GM21723 (cell line): ENCODE measurements around the gene TP63.
A peak's percentile ranks its signal among the peaks of the same experiment; 100 is the strongest.
"Not testable (repeated sequence)": the region's sequence is repeated elsewhere in the genome, so short reads cannot be mapped to it uniquely, and the experiment has no call there.

Experiments
- ATAC-seq: cut with Tn5 transposase; IDR thresholded peaks from one replicate; pipeline ENCODE4 v1.9.1; 2021; ENCODE audit warnings: mild to moderate bottlenecking, moderate library complexity; ENCODE audit not compliant: unreplicated experiment

Gene TP63

GRCh38 chr3:189625071-189625470 is 6.1 kb upstream of the TP63 start:
- ATAC-seq: no peak

- no peak for ATAC-seq
Observed at GRCh38 chr3:189625572-189625971, 5.6 kb upstream of the TP63 start.

DNA sequence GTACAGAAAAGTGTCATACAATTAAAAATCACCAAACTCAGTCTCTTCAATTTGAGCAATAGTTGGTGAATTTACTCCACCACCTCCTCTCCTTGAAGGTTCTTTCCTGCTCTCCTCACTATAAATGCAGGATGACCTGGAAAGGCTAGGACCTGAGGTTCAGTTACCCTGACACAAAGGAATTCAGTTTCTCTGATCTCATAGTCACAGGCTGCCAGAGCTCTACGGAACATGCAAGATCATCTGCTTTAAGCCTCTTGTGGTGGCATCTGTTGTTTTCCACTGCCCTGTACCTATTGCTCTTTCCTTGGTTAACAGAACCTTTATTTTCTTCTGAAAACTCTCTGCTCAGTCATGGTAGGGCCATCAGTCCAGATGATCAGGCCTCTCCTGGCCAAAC is 4.9 kb upstream of the TP63 start:
- ATAC-seq: no peak

DNA sequence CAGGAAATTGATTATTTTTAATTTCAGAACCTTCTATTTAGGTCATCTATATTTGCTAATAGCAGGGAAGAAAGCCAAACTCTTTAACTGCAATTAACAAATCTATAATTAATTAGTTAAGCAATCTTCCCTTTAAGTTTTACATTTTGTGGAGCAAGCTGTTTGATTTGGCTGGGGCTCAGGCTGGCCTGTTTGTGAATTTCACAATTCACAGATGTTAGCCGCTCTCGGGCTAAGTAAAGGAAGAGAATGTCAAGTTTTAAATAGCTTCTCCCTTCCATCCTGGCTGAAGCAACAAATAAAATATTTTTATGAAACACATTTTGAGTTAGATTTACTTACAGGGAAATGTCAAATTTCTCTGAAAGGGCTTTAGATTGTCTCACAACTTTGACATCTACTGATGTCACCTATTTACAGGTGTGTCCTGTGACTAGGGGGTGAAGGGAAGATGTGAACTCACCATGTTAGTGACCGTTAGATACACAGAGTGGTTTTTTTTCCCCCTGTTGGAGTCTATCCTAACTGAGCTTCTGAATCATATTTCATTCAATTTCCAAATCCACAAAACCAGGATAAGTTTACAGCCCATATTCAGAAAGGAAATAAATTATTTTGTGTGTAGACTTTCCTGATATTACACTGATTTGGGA is 1.3 kb upstream of the TP63 start:
- peak; percentile 9 for ATAC-seq

- peak; percentile 73 for ATAC-seq
Observed at GRCh38 chr3:189630767-189631372, 319 bp upstream of the TP63 start.

DNA sequence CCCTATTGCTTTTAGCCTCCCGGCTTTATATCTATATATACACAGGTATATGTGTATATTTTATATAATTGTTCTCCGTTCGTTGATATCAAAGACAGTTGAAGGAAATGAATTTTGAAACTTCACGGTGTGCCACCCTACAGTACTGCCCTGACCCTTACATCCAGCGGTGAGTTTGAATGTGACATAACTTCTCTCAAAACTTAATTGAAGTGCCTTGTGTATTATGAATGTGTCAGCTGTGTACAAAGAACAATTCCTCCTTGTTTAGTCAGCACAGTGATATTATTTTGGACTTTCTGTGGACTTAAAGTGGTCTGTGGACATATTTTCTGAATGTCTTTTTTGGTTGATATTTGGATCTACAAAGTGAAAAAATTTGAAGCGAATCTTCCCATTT is 220 bp downstream of the TP63 start:
- no peak for ATAC-seq

GRCh38 chr3:189632242-189632641 is 1.1 kb downstream of the TP63 start:
- peak; percentile 56 for ATAC-seq

DNA sequence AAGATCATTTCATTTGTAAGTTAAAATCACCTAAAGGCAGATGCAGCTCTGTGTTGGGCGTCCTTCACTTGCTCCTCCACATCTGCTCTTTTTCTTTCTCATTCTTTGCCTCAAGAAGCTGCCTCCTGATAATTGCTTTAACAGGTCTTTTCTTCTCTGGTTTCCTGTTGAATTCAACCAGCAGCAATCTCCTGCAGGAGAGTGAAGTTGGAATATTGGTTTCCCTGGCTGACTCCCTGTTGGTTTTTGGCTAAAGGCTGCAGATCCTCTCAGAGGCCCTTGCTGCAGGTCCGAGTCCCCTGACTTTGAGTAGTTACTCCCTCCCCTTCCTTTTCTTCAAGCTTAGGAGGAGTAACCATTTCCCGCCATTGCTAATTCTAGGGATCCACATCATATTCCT is 4.2 kb downstream of the TP63 start:
- no peak for ATAC-seq

DNA sequence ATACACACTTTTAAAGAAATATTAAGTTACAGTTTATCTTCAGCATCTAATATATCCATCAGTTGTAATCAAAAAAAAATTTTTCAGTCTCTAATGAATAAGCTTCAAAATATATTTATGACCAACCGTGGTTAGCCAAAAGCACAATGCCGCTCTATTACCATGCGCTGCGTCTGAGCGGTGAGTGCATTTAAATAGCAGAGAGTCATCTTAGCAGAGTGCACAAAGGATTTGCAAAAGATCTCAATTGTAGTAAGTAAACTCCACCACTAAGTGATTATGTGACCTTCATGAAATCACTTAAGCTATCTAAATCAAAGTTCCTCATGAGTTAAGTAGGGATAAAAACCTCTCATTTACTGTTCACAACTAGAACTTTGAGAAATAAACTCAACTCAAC is 4.9 kb downstream of the TP63 start:
- no peak for ATAC-seq

DNA sequence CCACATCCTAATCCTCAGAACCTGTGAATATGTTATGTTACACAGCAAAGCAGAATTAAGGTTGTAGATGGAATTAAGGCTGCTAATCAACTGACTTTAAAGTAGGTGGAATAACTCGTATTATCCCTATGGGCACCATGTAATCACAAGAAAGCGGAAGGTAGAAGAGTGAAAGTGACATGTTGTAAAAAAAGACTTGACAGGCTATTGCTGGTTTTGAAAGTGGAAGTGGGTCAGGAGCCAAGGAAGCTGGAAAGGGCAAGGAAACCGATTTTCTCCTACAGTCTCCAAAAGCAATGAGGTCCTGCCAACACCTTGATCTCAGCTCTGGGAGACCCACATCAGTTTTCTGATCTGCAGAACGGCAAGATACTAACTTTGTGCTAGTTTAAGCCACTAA is 6.6 kb downstream of the TP63 start:
- no peak for ATAC-seq

DNA sequence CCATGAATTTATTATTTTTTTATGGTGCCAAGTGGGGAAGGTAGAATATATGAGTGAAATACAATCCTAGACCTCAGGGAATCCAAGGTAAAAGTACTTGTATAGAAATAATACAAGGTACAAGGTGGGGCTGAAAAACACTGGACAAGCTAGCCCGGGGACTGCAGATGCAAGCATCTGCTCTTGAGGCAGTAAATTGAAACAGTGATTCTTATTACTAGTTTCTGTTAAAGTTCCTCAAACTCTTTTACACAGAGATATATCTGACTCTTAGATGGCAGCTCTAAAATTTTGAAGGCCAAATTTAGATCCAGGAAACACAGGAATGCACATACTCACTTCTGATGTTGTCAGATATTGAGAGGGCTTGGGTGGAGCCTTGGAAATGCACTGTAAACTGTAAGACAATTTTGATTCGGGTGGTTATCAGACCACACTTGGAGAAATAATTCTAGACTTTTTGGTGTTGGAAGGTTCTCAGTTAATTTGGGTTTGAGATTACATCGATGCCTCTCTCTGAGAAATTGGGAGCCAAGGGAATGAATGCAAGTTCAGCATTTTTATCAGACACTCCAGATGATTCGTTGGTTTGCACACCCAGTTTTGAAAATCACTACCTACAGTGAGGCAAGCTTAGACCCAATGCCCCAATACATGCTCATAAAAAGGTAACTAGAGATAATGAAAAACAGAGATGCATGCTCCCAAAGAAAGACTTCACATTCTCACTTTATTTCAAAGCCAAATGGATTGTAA is 7.3 kb downstream of the TP63 start:
- peak; percentile 88 for ATAC-seq

- ATAC-seq: no peak
Observed at GRCh38 chr3:189641776-189642175, 10.6 kb downstream of the TP63 start.

- no peak for ATAC-seq
Observed at GRCh38 chr3:189646853-189647542, 15.8 kb downstream of the TP63 start.

DNA sequence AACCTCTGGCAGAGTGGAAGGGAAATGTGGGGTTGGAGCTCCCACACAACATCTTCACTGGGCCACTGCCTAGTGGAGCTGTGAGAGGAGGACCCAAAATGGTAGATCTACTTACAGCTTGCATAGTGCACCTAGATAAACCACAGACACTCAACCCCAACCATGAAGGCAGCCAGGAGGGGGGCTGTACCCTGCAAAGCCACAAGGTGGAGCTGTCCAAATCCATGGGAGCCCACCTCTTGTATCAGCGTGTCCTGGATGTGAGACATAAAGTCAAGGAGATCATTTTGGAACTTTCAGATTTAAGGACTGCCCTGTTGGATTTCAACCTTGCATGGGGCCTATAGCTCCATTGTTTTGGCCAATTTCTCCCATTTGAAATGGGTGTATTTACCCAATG is 20.9 kb downstream of the TP63 start:
- ATAC-seq: no peak

DNA sequence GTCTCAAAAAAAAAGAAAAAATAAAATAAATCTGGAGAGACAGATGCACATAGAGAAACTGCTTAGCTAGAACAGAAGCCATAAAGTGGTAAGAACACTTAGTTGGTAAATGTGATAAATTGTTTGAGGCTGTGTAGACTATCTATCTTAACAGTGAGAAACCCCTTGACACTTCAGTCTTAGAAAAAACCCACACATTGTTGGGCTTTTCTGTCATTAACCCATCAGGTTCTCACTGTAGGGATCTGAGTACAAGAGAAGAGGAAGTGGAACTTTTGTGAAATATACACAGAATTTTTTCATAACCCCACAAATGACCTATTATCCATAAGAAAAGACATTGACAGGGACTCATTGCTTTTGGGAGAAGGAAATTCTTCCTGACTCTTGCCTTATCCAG is 24.4 kb downstream of the TP63 start:
- peak; percentile 66 for ATAC-seq

GRCh38 chr3:189659571-189659970 is 28.4 kb downstream of the TP63 start:
- no peak for ATAC-seq

- no peak for ATAC-seq
Observed at GRCh38 chr3:189664311-189664710, 33.1 kb downstream of the TP63 start.

GRCh38 chr3:189672346-189672745 is 41.2 kb downstream of the TP63 start:
- not testable (repeated sequence) for ATAC-seq

GRCh38 chr3:189673535-189673934 is 42.3 kb downstream of the TP63 start:
- peak; percentile 86 for ATAC-seq

DNA sequence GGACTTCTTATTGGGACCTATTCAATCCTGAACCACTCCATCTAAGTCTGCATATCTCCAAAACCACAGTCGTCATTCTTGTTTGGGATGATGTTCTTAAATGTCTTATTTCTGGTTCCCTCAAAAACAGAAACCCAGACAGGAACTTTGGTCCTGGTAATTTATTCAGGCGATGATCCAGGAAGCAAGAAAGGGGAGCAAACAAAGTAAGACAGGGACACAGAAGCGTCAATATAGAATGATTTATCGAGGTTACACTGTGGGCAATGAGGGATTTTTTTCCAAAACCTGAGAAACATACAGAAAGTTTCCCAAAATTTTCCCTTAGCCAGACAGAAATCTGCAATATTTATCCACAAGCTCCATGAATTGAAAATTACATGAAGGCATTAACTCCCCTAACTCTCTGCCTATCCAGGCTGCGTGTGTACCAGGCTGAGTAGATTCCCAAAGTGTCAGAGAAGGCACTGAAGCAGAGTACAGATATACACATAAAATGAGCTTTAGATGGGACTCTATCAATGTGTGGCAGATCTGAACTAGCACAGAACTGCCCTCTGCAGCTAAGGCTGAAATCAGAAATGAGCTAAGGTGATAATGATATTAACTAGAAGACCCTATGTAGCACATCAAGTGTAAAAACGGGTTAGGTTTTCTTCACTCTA is 43.2 kb downstream of the TP63 start:
- no peak for ATAC-seq

GRCh38 chr3:189677667-189678066 is 46.5 kb downstream of the TP63 start:
- ATAC-seq: no peak
